Activated CD8-positive, alpha-beta memory T cell treated with anti-CD3 and anti-CD28 coated beads for 24 hours (primary cell): ENCODE measurements around the gene TRIM24.

Experiments used
- DNase-seq: peaks from one replicate; pipeline ENCODE4 v3.0.0-alpha.2; 2020

The TRIM24 gene

GRCh38 chr7:138542183-138542582 is 82.1 kb downstream of the TRIM24 start:
- DNase-seq: no peak

- DNase-seq: no peak
Observed at GRCh38 chr7:138543739-138544138, 83.7 kb downstream of the TRIM24 start.

- no peak for DNase-seq
Observed at GRCh38 chr7:138545123-138545522, 85.1 kb downstream of the TRIM24 start.

DNA sequence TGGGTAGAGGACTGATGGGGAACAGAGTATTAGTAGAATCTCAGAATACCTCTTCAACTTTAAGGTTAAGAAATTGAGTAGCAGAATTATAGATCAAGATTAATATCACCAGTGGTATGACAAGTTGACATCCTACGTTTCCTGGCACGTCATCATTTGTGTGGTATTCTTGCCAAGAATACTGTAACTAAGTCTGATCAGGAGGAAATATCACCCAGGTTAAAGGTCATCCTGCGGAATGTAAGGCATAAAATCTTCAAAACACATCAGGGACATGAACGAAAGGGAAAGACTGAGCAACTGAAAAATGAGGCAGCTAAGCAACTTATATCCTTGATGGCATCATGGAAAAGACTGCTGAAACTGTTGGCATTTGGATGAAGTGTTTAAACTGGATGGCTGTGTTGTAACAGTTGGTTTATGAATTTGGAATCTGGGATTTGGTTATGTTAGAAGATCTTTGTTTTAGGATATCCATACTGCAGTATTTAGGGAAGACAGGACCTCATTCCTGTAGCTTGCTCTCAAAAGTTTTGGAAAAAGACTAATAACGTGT is 86.1 kb downstream of the TRIM24 start:
- no peak for DNase-seq

GRCh38 chr7:138546829-138547228 is 86.8 kb downstream of the TRIM24 start:
- no peak for DNase-seq

DNA sequence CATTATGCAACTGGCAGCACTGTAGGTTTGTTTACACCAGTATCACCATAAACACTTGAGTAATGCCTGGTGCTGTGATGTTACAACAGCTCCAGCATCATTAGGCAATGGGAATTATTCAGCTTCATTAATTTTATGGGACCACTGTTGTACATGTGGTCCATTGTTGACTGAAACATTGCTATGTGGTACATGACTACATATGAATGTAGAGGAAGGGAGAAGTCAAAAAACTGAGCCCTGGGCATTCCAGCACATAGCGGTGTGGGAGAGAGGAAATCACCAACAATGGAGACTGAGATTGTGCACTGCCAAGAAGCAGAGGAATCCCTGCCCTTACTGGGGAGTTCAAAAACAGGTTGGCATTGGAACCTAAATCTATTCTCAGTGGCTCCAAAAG is 89.0 kb downstream of the TRIM24 start:
- DNase-seq: no peak

DNA sequence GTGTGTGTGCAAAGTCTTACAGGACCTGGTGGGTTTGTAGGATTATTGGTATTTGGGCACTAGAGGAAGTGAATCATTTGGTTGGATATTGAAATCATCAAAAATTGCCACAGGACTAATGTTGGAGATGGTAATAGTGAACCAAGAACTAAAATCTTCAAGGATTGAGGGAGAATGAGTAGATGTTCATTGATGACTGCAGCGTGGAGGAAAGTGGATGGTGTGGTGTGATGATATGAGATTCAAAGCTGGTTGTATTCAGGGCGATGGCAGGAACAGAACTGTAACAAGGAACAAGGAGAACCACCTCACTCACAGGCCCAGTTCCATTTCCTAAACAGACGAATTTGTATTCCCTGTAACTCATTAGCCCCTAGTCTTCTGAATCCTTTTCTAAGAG is 90.3 kb downstream of the TRIM24 start:
- no peak for DNase-seq

DNA sequence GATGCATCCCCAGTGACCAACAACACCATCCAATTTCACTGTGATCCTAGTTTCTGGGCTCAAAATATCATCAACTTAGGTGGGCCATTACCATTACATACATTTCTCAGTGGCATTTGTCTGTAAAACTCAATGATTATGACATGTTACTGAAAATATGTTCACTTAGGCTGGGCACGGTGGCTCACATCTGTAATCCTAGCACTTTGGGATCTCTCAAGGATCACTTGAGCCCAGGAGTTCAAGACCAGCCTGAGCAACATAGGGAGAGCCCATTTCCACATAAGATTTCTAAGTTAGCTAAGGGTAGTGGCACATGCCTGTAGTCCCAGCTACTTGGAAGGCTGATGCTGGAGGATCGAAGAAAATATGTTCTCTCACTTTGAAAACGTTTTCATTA is 91.0 kb downstream of the TRIM24 start:
- DNase-seq: no peak

- no peak for DNase-seq
Observed at GRCh38 chr7:138553805-138554204, 93.7 kb downstream of the TRIM24 start.

GRCh38 chr7:138554674-138555073 is 94.6 kb downstream of the TRIM24 start:
- no peak for DNase-seq

DNA sequence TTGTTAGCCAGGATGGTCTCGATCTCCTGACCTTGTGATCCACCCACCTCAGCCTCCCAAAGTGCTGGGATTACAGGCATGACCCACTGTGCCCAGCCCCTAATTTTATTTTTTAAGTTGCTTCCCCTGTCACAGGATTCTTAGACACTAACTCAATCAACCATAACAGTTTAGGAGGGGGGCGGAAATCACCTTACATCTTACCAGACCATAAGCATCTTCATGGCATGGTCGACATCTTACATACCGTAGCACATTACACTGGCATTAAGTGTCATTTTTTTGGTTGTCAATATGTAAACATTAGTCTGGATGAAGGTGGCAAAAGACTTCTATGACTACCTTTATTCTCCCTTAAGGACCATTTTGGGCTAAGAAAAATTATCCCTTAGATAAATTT is 95.6 kb downstream of the TRIM24 start:
- no peak for DNase-seq

DNA sequence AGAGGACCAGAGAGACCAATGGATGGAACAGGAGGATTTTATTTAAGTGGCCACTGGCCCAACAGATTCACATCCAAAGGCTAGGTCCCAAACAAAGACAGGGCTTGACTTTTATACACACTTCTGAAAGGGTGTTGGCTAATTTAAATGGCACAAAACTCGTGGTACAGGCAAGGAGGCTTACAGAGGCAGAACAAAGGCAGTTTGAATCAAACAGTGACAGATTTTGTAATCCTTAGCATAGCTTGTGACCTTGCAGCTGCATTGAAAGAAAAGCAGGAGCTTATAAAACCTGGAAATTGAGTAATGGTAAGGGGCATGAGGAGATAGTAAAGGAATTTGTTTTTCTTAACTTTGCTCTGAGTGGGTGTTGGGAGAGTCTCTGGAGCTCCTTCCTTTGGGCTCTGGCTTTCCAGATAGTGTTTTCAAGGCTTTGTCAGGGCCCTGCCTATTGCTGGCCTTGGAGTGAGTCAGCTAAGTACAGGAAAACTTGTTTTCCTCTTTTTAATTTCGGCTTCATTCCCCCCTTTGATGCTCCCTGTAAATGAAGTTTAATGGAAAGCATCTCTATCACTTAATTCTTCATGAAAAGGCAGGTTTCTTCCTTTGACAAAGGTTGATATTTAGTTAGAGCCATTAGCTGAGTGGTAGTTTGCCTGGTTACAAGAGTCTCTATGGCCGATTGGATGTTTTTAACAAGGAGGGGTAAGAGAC is 96.9 kb downstream of the TRIM24 start:
- no peak for DNase-seq

- DNase-seq: no peak
Observed at GRCh38 chr7:138559448-138559847, 99.4 kb downstream of the TRIM24 start.

DNA sequence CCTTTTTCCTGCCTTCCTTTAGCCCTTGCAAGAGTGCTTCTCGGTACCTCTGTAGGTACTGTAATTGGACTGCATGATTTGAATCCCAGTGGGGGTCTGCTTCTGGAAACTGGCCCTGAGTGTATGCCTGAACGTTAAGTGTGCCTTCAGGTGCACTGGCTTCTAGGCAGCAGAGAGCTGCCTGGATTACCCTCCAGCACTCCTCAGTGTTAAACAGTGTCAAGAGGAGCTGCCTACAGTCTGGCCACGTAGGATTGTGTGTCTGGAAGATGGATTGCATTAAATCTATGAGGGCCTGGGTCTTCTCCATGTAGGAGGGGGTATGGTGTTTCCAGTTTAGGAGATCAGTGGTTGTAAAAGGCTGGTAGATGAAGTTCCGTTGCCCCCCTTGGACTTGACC is 103.7 kb downstream of the TRIM24 start:
- DNase-seq: no peak

DNA sequence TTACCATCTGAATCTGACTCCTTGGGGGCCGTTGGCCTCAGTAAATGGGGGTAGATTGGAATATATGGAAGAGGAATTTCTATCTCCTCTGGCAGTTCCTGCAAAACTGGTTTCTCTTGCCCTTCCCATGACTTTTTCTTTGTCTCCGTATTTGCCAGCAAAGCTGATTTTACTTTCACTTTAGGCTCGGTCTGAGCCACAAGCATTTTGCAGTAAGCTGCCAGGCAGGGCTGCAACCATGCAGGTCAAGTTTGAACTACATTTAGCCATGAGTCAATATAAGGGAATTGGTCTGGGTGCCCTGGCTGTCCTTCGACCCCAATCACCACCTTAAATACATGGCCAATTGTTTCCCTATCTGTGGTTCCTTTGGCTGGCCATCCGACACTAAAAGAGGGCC is 104.3 kb downstream of the TRIM24 start:
- no peak for DNase-seq

DNA sequence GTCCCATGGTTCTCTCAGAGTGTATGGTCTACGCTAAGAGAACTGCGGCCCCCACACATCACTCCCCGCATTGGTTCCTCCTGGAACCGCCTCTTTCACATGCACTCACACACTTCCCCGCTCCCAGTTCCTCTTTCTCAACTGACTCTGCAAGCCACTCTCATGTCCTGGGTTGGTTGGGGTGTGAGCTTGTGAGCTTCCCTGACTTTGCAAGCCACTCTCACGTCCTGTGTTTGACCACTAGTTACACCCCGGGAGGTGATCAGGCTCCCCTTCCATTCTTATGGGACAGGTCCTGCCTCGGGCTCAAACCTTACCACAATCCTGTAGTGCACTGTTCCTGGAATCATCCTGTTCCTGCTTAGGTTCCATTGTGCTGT is 105.0 kb downstream of the TRIM24 start:
- no peak for DNase-seq

- no peak for DNase-seq
Observed at GRCh38 chr7:138565451-138566114, 105.5 kb downstream of the TRIM24 start.

- no peak for DNase-seq
Observed at GRCh38 chr7:138568655-138569054, 108.6 kb downstream of the TRIM24 start.

- DNase-seq: no peak
Observed at GRCh38 chr7:138569418-138569817, 109.4 kb downstream of the TRIM24 start.

DNA sequence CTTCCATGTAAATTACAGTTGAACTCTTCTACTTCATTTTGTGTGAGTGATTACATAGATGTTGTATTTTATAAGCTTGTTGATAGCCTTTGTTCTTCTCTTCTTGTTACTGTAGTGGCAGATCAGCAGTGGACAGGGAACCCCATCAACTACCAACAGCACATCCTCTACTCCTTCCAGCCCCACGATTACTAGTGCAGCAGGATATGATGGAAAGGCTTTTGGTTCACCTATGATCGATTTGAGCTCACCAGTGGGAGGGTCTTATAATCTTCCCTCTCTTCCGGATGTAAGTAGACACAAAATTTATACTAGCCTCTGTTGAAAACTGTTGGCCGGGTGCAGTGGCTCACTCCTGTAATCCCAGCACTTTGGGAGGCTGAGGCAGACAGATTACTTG is 110.7 kb downstream of the TRIM24 start:
- DNase-seq: no peak

DNA sequence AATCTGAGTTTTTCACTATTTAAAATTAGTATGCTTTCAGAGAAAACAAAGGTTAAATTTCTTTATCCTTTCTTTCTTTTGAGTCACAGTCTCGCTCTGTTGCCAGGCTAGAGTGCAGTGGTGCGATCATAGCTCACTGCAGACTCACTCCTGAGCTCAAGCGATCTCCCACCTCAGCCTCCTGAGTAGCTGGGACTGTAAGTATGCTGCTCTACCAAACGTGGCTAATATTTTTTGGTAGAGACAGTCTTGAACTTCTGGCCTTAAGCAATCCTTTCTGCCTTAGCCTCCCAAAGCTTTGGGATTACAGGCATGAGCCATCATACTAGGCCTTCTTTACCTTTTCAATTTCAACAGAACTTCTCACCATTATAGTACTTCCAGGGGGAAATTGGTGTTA is 113.7 kb downstream of the TRIM24 start:
- DNase-seq: no peak

- DNase-seq: no peak
Observed at GRCh38 chr7:138575897-138576428, 115.9 kb downstream of the TRIM24 start.

DNA sequence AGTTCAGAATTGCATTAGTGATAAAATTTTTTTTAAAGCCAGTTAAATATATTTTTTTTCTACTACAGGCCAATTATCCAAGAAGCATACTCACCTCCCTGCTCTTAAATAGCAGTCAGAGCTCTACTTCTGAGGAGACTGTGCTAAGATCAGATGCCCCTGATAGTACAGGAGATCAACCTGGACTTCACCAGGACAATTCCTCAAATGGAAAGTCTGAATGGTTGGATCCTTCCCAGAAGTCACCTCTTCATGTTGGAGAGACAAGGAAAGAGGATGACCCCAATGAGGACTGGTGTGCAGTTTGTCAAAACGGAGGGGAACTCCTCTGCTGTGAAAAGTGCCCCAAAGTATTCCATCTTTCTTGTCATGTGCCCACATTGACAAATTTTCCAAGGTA is 119.1 kb downstream of the TRIM24 start:
- DNase-seq: no peak

- no peak for DNase-seq
Observed at GRCh38 chr7:138579671-138580070, 119.6 kb downstream of the TRIM24 start.
